Activated CD4-positive, alpha-beta T cell treated with anti-CD3 and anti-CD28 coated beads, Interleukin-2, Interleukin-4, amounts not matched to agents 100 ng/mL and 50 ng/mL, durations not matched to agents 16 hours and 8 hours (primary cell): ENCODE data around the gene ABHD16B.

Experiments
- DNase-seq: peaks from one replicate; pipeline ENCODE4 v3.0.0-alpha.2; 2020; ENCODE audit warnings: low spot score

The ABHD16B gene

DNA sequence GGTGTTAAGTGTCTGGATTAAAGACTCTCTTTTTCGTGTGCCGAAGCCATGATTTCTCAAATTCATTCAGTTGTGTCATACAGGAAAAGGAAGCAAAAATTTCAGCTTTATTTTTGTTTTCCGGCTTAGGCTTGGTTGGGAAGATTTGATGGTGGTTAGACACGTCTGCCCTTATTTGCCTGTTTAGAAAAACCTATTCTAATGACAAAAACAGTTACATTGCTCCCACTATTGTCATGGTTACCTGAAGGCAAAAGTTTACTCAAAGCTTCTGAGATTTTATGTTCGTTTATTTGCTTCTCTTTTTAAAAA lies 34.6 kb downstream of the ABHD16B start:
- no peak for DNase-seq

- DNase-seq, result no peak
These were observed 35.2 kb downstream of the ABHD16B start for GRCh38 chr20:63896264-63897105.

GRCh38 chr20:63897978-63898561 lies 36.8 kb downstream of the ABHD16B start:
- no peak for DNase-seq

GRCh38 chr20:63898882-63899558 lies 37.7 kb downstream of the ABHD16B start:
- DNase-seq, result no peak

GRCh38 chr20:63900413-63900812 lies 39.1 kb downstream of the ABHD16B start:
- no peak for DNase-seq

DNA sequence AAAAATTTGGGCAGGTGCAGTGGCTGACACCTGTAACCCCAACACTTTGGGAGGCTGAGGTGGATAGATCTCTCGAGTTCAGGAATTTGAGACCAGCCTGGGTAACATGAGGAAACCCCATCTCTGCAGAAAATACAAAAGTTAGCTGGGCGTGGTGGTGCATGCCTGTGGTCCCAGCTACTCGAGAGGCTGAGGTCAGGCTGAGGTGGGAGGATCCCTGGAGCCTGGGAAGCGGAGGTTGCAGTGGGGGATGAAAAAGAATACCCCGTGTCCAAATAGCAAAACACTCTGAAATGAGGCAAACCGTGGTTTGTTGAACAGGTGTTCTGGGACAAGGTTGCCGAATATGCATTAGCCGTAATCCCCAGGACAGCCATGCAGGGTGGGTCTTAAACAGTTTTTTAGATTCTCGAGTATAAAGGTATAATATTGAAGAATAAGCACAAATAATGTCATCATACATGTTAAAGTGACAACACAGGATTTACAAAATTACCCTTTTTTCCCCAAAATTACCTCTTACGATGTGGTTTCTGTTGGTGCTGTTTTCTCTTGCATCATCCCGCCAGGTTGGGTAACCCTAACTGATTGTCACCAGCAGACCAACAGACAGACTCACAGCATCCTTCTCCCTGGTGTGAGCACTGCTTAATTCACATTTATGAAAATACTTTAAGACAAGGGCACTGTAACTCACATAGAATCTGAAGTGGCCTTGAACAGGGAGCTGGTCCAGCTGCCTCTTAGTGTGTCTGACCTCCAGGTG lies 42.7 kb downstream of the ABHD16B start:
- no peak for DNase-seq

DNA sequence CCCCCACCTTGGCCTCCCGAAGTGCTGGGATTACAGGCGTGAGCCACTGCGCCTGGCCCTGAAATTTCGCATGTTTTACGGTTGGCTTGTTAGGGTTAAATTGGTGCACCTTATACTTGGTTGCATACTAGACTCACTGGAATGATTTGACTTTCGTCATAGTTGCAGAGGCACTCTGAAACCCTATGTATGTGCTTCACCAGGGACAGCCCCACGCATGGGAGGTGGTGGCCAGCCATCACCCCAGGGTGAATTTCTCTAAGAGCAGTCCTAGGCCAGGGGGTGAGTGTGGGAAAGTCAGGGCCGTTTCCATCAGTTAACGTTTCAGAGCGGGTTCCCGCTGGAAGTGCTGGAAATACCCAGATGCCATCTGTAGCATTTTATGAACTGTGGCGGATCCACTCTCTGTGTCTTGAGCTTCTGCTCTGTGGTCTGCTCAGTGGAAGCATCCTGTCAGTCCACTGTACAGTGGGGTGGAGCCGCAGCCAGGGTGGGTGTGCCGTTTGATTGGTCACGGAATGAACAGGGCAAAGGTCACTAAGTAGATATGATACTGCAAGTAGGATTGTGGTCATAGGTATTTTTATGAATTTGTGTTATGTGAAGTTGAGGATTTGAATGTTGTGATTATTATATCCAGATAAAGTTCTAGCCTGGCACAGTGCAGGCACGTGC lies 46.8 kb downstream of the ABHD16B start:
- DNase-seq, result no peak

- DNase-seq, result no peak
These were observed 49.9 kb downstream of the ABHD16B start for GRCh38 chr20:63911176-63911575.
